Measurements from ENCODE around the gene PROP1. TPM values are rescaled to one million over a fixed set of nuclear protein-coding genes. Genes with fewer than 3 reads are reported as not detected.
"Not testable (repeated sequence)": the region's sequence is repeated elsewhere in the genome, so short reads cannot be mapped to it uniquely, and the experiment has no call there.

Gene PROP1
- polyA plus RNA-seq, 6 donors from 2014 or later = not detected

DNA sequence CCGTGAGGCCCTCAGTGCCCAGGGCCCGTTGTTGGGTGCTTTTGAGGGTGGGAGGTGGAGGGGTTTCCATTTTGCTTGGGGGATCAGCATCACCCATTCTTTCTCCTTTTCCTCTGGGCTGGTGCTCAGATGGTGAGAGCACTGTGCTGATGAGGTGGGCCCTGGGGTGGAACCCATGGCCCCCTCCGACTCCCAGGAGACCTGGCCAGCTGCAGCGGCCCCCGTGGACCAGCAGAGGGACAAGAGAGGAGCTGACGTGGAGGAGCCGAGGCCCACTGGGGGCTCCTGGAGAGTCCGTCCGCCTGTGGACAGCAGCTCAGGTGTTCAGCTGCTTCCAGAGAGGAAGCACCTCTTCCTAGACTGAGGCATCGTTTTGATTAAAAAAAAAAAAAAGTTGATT, 46.4 kb downstream of the PROP1 start:
- H3K27me3 Mint-ChIP-seq; H3K27ac Mint-ChIP-seq; H3K4me3 Mint-ChIP-seq; ATAC-seq (ENCODE audit: low read depth in 2 of 2); H3K36me3 Mint-ChIP-seq; DNase-seq; H3K9me3 Mint-ChIP-seq: not testable (repeated sequence)
- peaks cover 6 to 17% (median 8%) of the 10 kb centered on the region in 3 donors for H3K4me1 Mint-ChIP-seq

DNA sequence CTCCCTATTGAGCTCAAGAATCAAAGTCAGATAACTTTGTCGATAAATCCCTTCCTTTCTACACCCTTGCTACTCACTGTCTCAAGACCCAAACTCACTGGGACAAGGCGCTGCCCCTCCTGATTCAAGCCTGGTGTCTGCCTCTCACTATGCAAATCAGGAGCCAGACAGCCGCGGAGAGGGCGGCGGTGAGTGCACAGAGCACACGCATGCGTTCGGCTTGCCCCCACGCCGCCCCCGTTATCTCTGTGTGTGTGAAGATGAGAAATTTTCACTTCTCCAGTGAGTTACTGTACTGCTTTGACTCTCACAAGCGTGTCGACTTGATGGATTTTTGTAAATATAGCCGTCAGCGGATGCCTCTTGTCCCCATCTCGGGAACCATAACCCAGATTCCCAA, 47.0 kb downstream of the PROP1 start:
- H3K9me3 Mint-ChIP-seq, DNase-seq: not testable (repeated sequence)
- H3K4me1 Mint-ChIP-seq = peaks cover 6 to 18% (median 8%) of the 10 kb centered on the region in 3 donors

GRCh38 chr5:177947912-177948311, 48.1 kb downstream of the PROP1 start:
- ATAC-seq (ENCODE audit: low read depth in 2 of 2); H3K36me3 Mint-ChIP-seq; H3K27me3 Mint-ChIP-seq; H3K4me3 Mint-ChIP-seq; H3K9me3 Mint-ChIP-seq; DNase-seq: not testable (repeated sequence)
- Mint-ChIP-seq H3K27ac (peak overlapping the region in 2 of 6 donors; percentile 20 to 60), H3K4me1 (peaks cover 12 to 25% (median 13%) of the 10 kb centered on the region in 3 donors)

More for the DNA sequence above, 47.0 kb downstream of the PROP1 start:
- H3K4me3 Mint-ChIP-seq; H3K27me3 Mint-ChIP-seq; ATAC-seq (ENCODE audit: low read depth in 2 of 2); H3K36me3 Mint-ChIP-seq: not testable (repeated sequence)
- H3K27ac Mint-ChIP-seq = peak overlapping the region in 1 of 6 donors; percentile 59

GRCh38 chr5:177945601-177946283, 50.3 kb downstream of the PROP1 start:
- H3K9me3 Mint-ChIP-seq, H3K27me3 Mint-ChIP-seq, H3K36me3 Mint-ChIP-seq: not testable (repeated sequence)
- DNase-seq (peak; percentile 56), ATAC-seq (ENCODE audit: low read depth in 2 of 2) (peak; percentile 76 to 82)
- Mint-ChIP-seq H3K4me1 (peaks cover 8 to 31% (median 20%) of the 10 kb centered on the region in 3 donors), H3K4me3 (peak overlapping the region in 7 of 8 donors; percentile 60 to 93 (median 79)), H3K27ac (peak overlapping the region in 5 of 6 donors; percentile 62 to 95 (median 88))

GRCh38 chr5:177945145-177945544, 50.9 kb downstream of the PROP1 start:
- ATAC-seq (ENCODE audit: low read depth in 2 of 2); DNase-seq; H3K9me3 Mint-ChIP-seq; H3K27me3 Mint-ChIP-seq; H3K36me3 Mint-ChIP-seq: not testable (repeated sequence)
- peak overlapping the region; percentile 60 to 93 (median 80) for H3K4me3 Mint-ChIP-seq
- peak overlapping the region in 5 of 6 donors; percentile 59 to 95 (median 86) for H3K27ac Mint-ChIP-seq
- H3K4me1 Mint-ChIP-seq = peaks cover 8 to 31% (median 20%) of the 10 kb centered on the region in 3 donors

DNA sequence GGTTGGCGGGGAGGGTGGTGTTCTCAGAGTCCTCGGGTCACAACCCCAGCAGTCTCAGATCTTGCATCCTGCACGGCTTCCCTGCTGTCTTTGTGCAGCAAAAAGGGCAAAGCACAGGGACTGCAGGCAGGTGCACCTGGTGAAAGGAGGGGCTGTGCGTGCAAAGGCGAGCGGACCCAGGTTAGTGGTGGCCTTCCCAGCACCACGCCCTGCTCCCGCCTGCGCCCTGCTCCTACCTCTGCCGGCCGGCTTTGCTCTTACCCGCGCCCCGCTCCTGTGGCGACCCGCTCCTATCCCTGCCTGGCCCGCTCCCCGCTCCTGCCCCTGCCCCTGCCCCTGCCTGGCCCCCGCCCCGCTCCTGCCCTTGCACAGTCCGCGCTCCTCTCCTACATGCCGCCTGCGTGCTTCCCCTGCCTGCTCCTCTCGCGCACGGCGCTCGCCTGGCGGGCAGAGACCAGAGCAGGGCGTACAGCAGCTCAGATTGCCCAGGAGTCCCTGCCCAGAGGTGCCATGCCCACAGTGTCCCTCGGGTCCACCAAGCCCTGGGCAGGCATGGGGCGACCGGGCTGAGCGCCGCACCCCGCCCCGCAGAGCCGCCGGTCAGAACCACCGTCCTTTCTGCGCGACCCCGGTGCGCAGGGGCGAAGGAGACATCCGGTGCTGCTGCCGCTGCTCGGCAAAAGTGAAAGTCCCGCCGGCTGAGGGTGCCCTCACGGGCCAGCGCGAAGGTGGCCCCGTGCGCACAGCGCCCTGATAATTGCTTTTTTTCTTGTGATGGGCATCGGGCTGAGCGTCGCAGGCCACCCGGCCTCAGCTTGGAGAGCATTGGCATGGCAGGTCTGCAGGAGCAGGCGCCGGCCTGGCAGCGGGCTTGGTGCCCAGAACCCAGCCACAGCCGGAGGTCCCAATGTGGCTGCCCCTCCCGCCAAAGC, 52.0 kb downstream of the PROP1 start:
- peak; percentile 13 to 24 for ATAC-seq (ENCODE audit: low read depth in 2 of 2)
- not testable (repeated sequence) for H3K9me3 Mint-ChIP-seq, H3K27me3 Mint-ChIP-seq, H3K36me3 Mint-ChIP-seq
- H3K4me3 Mint-ChIP-seq = peak overlapping the region; percentile 65 to 90 (median 83)
- peak; percentile 31 for DNase-seq
- peak overlapping the region in 2 of 6 donors; percentile 18 to 38 for H3K27ac Mint-ChIP-seq
- H3K4me1 Mint-ChIP-seq = peaks cover 8 to 34% (median 21%) of the 10 kb centered on the region in 3 donors

DNA sequence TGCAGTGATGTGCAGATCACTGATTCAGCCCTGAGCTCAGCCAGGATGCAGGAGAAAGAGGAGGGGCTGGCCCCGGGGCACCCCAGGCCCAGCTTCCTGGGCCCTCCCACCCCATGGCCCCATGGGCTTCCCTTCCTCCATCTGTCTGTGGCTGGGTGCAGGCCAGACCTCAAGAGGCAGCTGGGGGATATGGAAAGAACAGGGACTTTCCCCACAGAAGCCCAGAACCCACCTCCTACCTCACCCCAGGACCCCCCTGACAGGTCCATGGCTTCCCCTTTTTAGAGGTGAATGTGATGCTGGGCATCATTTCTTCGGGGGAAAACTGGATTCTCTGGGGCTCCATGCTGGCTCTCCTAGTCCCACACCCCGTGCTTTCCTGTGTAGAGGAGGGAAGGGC, 53.1 kb downstream of the PROP1 start:
- not testable (repeated sequence) for H3K27me3 Mint-ChIP-seq, H3K36me3 Mint-ChIP-seq, H3K9me3 Mint-ChIP-seq
- Mint-ChIP-seq H3K4me1 (peaks cover 11 to 36% (median 27%) of the 10 kb centered on the region in 3 donors), H3K27ac (peak overlapping the region in 2 of 6 donors; percentile 66 to 88), H3K4me3 (peak overlapping the region in 5 of 8 donors; percentile 33 to 84 (median 49))
- DNase-seq (peak; percentile 44), ATAC-seq (ENCODE audit: low read depth in 2 of 2) (peak; percentile 29 to 58)

Other genes starting within 250 kb of the PROP1 start
- under 1 TPM in 2 of 6 donors, not detected in 4; 0.25 to 0.35 TPM for gene FAM153A, start 213.3 kb downstream of the PROP1 start, polyA plus RNA-seq (ENCODE audit: low read depth in 6 of 6)
- 10 to 100 TPM in 1 of 6 donors, 1 to 10 TPM in 4, under 1 TPM in 1; 0.63 to 10.1 (median 3.5) TPM for gene N4BP3, start 117.3 kb upstream of the PROP1 start, polyA plus RNA-seq (ENCODE audit: low read depth in 6 of 6)
- 10 to 100 TPM; 36.2 to 82.3 (median 40.3) TPM for gene RMND5B, start 134.8 kb upstream of the PROP1 start, polyA plus RNA-seq (ENCODE audit: low read depth in 6 of 6)
- 100 to 1,000 TPM; 212 to 320 (median 229) TPM for gene NHP2, start 157.6 kb upstream of the PROP1 start, polyA plus RNA-seq (ENCODE audit: low read depth in 6 of 6)
- gene GMCL2, start 191.1 kb upstream of the PROP1 start, polyA plus RNA-seq (ENCODE audit: low read depth in 6 of 6) = not detected
- 10 to 100 TPM; 33.3 to 65.8 (median 51.7) TPM for gene HNRNPAB, start 208.3 kb upstream of the PROP1 start, polyA plus RNA-seq (ENCODE audit: low read depth in 6 of 6)
- 10 to 100 TPM; 42.4 to 72.9 (median 53.3) TPM for gene PHYKPL, start 236.6 kb upstream of the PROP1 start, polyA plus RNA-seq (ENCODE audit: low read depth in 6 of 6)